Measurements from ENCODE around the gene IRX3. TPM values are rescaled to one million over a fixed set of nuclear protein-coding genes. Genes with fewer than 3 reads are reported as not detected.

IRX3 gene
- total RNA-seq, 2 donors from 2014 or later, result 33.2 to 95.1 TPM

DNA sequence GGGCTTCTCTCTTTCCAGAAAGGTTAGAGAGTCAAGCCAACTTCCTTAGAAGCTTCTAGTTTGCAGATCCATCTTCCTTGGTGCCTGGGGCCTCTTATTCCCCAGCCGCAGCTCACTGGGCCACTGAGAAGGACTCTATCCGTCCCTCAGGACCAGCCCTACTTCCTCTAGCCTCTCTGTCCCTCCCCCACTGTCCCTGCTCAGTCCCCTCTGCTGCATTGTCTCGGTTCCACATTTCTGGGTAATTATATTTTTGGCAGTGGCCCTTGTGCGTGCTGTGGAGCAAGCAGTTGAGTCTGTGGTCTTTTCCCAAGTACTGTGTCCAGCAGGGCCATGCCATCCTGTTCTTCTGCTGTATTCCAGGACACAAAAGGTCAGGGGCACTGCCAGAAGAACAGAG is 17.8 kb downstream of the IRX3 start:
- Histone ChIP-seq H3K4me3 (no peak overlapping the region), H3K4me1 (replicated peaks) (no peaks in the 10 kb centered on the region), H3K9me3 (no peaks in the 10 kb centered on the region), H3K36me3 (no peaks in the 10 kb centered on the region), H3K27me3 (replicated peaks; ENCODE audit: insufficient read depth) (no peaks in the 10 kb centered on the region), H3K27ac (no peak overlapping the region)
- WGBS, result 76% methylated on average over 4 of the region's 4 CpGs
- intact Hi-C loops (cut with DNase I), result no loop called here
- DNase-seq (ENCODE audit: low spot score), result no peak
- TF ChIP-seq, protein P1, sequence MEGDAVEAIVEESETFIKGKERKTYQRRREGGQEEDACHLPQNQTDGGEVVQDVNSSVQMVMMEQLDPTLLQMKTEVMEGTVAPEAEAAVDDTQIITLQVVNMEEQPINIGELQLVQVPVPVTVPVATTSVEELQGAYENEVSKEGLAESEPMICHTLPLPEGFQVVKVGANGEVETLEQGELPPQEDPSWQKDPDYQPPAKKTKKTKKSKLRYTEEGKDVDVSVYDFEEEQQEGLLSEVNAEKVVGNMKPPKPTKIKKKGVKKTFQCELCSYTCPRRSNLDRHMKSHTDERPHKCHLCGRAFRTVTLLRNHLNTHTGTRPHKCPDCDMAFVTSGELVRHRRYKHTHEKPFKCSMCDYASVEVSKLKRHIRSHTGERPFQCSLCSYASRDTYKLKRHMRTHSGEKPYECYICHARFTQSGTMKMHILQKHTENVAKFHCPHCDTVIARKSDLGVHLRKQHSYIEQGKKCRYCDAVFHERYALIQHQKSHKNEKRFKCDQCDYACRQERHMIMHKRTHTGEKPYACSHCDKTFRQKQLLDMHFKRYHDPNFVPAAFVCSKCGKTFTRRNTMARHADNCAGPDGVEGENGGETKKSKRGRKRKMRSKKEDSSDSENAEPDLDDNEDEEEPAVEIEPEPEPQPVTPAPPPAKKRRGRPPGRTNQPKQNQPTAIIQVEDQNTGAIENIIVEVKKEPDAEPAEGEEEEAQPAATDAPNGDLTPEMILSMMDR (IDR thresholded peaks at IDR 0.05), result no peak
- TF ChIP-seq POLR2AphosphoS5 (IDR thresholded peaks at IDR 0.05) (no peak), POLR2A (IDR thresholded peaks at IDR 0.05) (no peak)

DNA sequence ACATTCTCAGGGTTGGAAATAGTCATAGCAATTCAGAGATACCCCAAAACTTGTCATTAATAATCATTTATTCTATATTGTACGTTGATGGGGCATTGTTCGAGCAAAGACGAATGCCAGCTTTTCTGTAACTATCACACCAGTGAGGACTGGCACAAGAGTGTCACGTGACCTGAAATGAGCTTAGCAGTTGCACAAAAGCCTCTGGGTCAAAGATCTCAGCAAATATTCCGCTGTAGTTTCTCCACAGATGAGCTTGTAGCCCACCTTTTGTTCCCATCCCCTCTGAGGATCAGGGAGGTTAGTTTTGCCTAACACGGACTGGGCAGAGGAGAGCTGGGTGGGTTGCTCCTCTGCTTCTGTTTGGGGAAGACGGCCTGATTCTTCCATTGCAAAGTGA is 18.2 kb downstream of the IRX3 start:
- WGBS, result 91% methylated on average over 7 of the region's 7 CpGs
- Histone ChIP-seq H3K27ac (no peak overlapping the region), H3K36me3 (no peaks in the 10 kb centered on the region), H3K4me3 (no peak overlapping the region), H3K27me3 (replicated peaks; ENCODE audit: insufficient read depth) (no peaks in the 10 kb centered on the region), H3K4me1 (replicated peaks) (no peaks in the 10 kb centered on the region), H3K9me3 (no peaks in the 10 kb centered on the region)
- DNase-seq (ENCODE audit: low spot score), result no peak
- TF ChIP-seq POLR2AphosphoS5 (IDR thresholded peaks at IDR 0.05) (no peak), POLR2A (IDR thresholded peaks at IDR 0.05) (no peak)
- TF ChIP-seq, protein P1 (IDR thresholded peaks at IDR 0.05), result no peak
- intact Hi-C loops (cut with DNase I), result no loop called here

DNA sequence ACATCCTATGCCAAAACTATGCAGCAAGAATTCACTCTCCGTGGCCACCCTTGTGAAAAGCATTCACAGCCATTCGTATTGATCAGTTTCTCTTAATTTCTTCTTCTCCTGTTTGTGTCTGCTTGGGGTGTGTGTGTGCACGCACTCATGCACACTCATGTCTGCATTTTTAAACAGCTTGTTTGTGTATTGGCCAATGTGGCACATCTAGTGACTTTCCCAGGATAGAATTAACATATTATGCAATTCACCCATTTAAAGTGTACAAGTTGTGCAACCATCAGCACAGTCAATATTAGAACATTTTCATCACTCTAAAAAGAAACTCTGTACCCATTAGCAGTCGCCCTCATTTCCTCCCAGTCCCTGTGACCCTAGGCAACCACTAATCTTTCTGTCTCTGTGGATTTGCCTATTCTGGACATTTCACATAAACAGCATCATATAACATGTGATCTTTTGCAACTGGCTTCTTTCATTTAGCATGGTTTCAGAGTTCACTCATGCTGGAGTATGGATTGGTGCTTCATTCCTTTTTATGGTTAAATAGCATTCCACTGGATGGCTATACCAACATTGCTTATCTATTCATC is 20.1 kb downstream of the IRX3 start:
- Histone ChIP-seq H3K27me3 (replicated peaks; ENCODE audit: insufficient read depth) (no peaks in the 10 kb centered on the region), H3K4me1 (replicated peaks) (no peaks in the 10 kb centered on the region), H3K27ac (no peak overlapping the region), H3K36me3 (no peaks in the 10 kb centered on the region), H3K4me3 (no peak overlapping the region), H3K9me3 (no peaks in the 10 kb centered on the region)
- intact Hi-C loops (cut with DNase I), result no loop called here
- no peak for DNase-seq (ENCODE audit: low spot score)
- TF ChIP-seq, protein P1 (IDR thresholded peaks at IDR 0.05), result no peak
- no peak for TF ChIP-seq POLR2A (IDR thresholded peaks at IDR 0.05)
- WGBS, result 86% methylated on average over 4 of the region's 4 CpGs

DNA sequence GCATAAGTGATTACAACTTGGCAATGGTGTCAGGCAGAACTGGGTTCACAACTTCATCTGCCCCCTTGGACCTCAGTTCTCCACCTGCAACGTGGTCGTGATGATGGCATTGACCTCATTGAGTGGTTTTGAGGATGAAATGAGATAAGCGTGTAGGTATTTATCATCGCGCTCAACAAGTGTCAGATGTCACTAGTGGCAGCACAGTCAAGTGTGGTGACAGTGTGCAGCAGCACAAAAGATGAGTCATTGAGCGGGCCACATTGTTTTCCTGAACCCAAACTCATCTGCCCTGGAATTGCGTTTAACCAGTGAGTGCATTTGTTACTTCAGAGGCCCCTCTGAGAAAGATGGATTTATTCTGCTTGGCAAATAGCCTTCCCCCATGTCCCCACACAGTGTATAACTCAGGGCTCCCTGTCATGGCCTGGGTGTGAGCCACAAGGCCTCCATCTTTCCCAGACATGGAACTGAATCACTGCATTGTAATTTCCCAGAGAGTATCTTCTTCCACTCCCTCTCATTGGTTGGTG is 20.9 kb downstream of the IRX3 start:
- TF ChIP-seq, protein P1 (IDR thresholded peaks at IDR 0.05), result no peak
- TF ChIP-seq POLR2AphosphoS5 (IDR thresholded peaks at IDR 0.05), result no peak
- no peak for TF ChIP-seq POLR2A (IDR thresholded peaks at IDR 0.05)
- no peak for DNase-seq (ENCODE audit: low spot score)
- no peak overlapping the region for H3K27ac ChIP-seq
- H3K27me3 ChIP-seq (replicated peaks; ENCODE audit: insufficient read depth), result no peaks in the 10 kb centered on the region
- intact Hi-C loops (cut with DNase I), result no loop called here
- 80% methylated on average over 7 of the region's 7 CpGs for WGBS
- no peak overlapping the region for H3K4me3 ChIP-seq
- H3K36me3 ChIP-seq, result no peaks in the 10 kb centered on the region
- no peaks in the 10 kb centered on the region for H3K9me3 ChIP-seq
- H3K4me1 ChIP-seq (replicated peaks), result no peaks in the 10 kb centered on the region

DNA sequence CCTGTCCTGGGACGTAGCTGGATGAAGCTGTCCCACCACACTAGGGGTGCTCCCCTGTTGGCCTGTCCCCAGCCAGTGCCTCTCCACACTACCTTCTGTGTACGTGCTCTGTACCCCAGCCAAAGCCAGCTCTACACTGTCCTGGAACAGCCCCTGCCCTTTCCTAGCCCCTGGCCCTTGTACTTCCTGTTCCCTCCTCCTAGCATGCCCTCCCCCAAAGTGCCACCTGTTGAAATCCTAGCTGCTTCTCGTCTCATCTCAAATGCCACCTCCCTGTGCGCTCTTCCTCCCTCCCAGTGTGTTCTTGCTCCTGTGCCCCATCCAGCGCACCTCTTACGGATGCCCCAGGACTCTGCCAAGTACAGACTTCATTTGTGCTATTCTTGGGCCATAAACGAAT is 33.5 kb downstream of the IRX3 start:
- H3K27ac ChIP-seq, result no peak overlapping the region
- no peaks in the 10 kb centered on the region for H3K36me3 ChIP-seq
- H3K4me1 ChIP-seq (replicated peaks), result no peaks in the 10 kb centered on the region
- H3K4me3 ChIP-seq, result no peak overlapping the region
- TF ChIP-seq POLR2AphosphoS5 (IDR thresholded peaks at IDR 0.05) (no peak), POLR2A (IDR thresholded peaks at IDR 0.05) (no peak)
- TF ChIP-seq, protein P1 (IDR thresholded peaks at IDR 0.05), result no peak
- H3K9me3 ChIP-seq, result no peaks in the 10 kb centered on the region
- 89% methylated on average over 7 of the region's 7 CpGs for WGBS
- no peak for DNase-seq (ENCODE audit: low spot score)
- H3K27me3 ChIP-seq (replicated peaks; ENCODE audit: insufficient read depth), result no peaks in the 10 kb centered on the region
- intact Hi-C loops (cut with DNase I), result no loop called here

Data from prostate gland (tissue), 2 donors.